GM12873 (cell line): ENCODE results near the gene CDC123.

Experiments used
- TF ChIP-seq, protein P1 (sequence below): IDR thresholded peaks from 2 replicates; pipeline ENCODE4 v1.5.1; 2012; ENCODE audit warnings: low read depth, mild to moderate bottlenecking, moderate library complexity, low read length, control low read depth; ENCODE audit not compliant: insufficient read depth; ENCODE audit errors: missing control alignments

Gene CDC123

GRCh38 chr10:12162927-12163326, 33.1 kb upstream of the CDC123 start:
- TF ChIP-seq, protein P1, sequence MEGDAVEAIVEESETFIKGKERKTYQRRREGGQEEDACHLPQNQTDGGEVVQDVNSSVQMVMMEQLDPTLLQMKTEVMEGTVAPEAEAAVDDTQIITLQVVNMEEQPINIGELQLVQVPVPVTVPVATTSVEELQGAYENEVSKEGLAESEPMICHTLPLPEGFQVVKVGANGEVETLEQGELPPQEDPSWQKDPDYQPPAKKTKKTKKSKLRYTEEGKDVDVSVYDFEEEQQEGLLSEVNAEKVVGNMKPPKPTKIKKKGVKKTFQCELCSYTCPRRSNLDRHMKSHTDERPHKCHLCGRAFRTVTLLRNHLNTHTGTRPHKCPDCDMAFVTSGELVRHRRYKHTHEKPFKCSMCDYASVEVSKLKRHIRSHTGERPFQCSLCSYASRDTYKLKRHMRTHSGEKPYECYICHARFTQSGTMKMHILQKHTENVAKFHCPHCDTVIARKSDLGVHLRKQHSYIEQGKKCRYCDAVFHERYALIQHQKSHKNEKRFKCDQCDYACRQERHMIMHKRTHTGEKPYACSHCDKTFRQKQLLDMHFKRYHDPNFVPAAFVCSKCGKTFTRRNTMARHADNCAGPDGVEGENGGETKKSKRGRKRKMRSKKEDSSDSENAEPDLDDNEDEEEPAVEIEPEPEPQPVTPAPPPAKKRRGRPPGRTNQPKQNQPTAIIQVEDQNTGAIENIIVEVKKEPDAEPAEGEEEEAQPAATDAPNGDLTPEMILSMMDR = no peak

- TF ChIP-seq, protein P1 = no peak
Measured at GRCh38 chr10:12164085-12164484, 31.9 kb upstream of the CDC123 start.

GRCh38 chr10:12165036-12165435, 31.0 kb upstream of the CDC123 start:
- TF ChIP-seq, protein P1 = no peak

- TF ChIP-seq, protein P1 = no peak
Measured at GRCh38 chr10:12165999-12166775, 29.8 kb upstream of the CDC123 start.

- TF ChIP-seq, protein P1 = no peak
Measured at GRCh38 chr10:12177642-12178041, 18.3 kb upstream of the CDC123 start.

- TF ChIP-seq, protein P1 = no peak
Measured at GRCh38 chr10:12179606-12180170, 16.3 kb upstream of the CDC123 start.

GRCh38 chr10:12180221-12180974, 15.6 kb upstream of the CDC123 start:
- TF ChIP-seq, protein P1 = no peak
